ENCODE measurements around the gene LRP1.

DNA sequence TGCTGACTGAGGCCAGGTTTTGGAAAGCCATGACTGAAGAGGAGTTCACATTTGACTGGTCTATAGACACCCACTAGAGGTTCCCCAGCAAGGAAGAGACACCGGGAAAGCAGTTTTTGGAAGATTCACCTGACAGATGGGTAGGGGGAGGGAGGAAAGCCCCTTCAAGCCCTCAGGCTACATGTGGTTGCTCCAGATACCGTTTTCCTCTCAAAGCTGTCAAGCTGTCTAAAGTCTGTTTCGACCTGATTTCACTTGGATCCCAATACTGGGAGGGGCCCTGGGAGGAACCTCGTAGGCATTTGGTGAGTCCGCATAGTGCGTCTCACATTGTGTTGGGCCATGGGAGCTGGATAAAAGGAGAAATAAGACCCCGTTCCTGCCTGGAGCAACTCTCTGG is 1.7 kb upstream of the LRP1 start:
- TF ChIP-seq, protein P1, sequence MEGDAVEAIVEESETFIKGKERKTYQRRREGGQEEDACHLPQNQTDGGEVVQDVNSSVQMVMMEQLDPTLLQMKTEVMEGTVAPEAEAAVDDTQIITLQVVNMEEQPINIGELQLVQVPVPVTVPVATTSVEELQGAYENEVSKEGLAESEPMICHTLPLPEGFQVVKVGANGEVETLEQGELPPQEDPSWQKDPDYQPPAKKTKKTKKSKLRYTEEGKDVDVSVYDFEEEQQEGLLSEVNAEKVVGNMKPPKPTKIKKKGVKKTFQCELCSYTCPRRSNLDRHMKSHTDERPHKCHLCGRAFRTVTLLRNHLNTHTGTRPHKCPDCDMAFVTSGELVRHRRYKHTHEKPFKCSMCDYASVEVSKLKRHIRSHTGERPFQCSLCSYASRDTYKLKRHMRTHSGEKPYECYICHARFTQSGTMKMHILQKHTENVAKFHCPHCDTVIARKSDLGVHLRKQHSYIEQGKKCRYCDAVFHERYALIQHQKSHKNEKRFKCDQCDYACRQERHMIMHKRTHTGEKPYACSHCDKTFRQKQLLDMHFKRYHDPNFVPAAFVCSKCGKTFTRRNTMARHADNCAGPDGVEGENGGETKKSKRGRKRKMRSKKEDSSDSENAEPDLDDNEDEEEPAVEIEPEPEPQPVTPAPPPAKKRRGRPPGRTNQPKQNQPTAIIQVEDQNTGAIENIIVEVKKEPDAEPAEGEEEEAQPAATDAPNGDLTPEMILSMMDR (IDR thresholded peaks at IDR 0.05) = no peak
- TF ChIP-seq POLR2A (IDR thresholded peaks at IDR 0.05) = no peak

All from gastroesophageal sphincter (tissue), 3 donors.